Dermis blood vessel endothelial cell (primary cell): ENCODE results near the gene MRPL10. TPM values are rescaled to one million over a fixed set of nuclear protein-coding genes. Genes with fewer than 3 reads are reported as not detected.

Experiments
- DNase-seq: peaks from one replicate; pipeline ENCODE4 v3.0.0; 2010
- total RNA-seq: library from RNA; depleted of rRNA; stranded (reverse); fragments of >200 nt; gene quantifications from 2 replicates; pipeline ENCODE4 v1.2.3, GENCODE V29; 2014

The MRPL10 gene
- total RNA-seq, 1 donor from 2014 or later = 19.9 TPM

- DNase-seq = no peak
Measured at GRCh38 chr17:47812146-47812920, 19.0 kb downstream of the MRPL10 start.

GRCh38 chr17:47811709-47812108 lies 19.6 kb downstream of the MRPL10 start:
- no peak for DNase-seq

- no peak for DNase-seq
Measured at GRCh38 chr17:47810901-47811635, 20.3 kb downstream of the MRPL10 start.

- DNase-seq = peak; percentile 76
Measured at GRCh38 chr17:47810200-47810821, 21.0 kb downstream of the MRPL10 start.

GRCh38 chr17:47808830-47809480 lies 22.4 kb downstream of the MRPL10 start:
- no peak for DNase-seq

GRCh38 chr17:47808036-47808829 lies 23.1 kb downstream of the MRPL10 start:
- no peak for DNase-seq

- no peak for DNase-seq
Measured at GRCh38 chr17:47807421-47807820, 23.9 kb downstream of the MRPL10 start.

- DNase-seq = no peak
Measured at GRCh38 chr17:47806913-47807255, 24.5 kb downstream of the MRPL10 start.

GRCh38 chr17:47806026-47806912 lies 25.1 kb downstream of the MRPL10 start:
- DNase-seq = no peak

GRCh38 chr17:47804461-47804860 lies 26.9 kb downstream of the MRPL10 start:
- DNase-seq = no peak

- no peak for DNase-seq
Measured at GRCh38 chr17:47803751-47804150, 27.6 kb downstream of the MRPL10 start.

GRCh38 chr17:47803201-47803600 lies 28.1 kb downstream of the MRPL10 start:
- DNase-seq = no peak

GRCh38 chr17:47802341-47803022 lies 28.9 kb downstream of the MRPL10 start:
- DNase-seq = peak; percentile 66

GRCh38 chr17:47801906-47802305 lies 29.4 kb downstream of the MRPL10 start:
- DNase-seq = no peak

- DNase-seq = no peak
Measured at GRCh38 chr17:47801176-47801765, 30.1 kb downstream of the MRPL10 start.

GRCh38 chr17:47800686-47801085 lies 30.7 kb downstream of the MRPL10 start:
- DNase-seq = no peak

- DNase-seq = peak; percentile 30
Measured at GRCh38 chr17:47797797-47798196, 33.5 kb downstream of the MRPL10 start.

GRCh38 chr17:47792979-47793378 lies 38.4 kb downstream of the MRPL10 start:
- no peak for DNase-seq

GRCh38 chr17:47792457-47792856 lies 38.9 kb downstream of the MRPL10 start:
- DNase-seq = no peak

- DNase-seq = no peak
Measured at GRCh38 chr17:47791025-47791424, 40.3 kb downstream of the MRPL10 start.
